ENCODE measurements around the gene AIFM3.

AIFM3 gene

DNA sequence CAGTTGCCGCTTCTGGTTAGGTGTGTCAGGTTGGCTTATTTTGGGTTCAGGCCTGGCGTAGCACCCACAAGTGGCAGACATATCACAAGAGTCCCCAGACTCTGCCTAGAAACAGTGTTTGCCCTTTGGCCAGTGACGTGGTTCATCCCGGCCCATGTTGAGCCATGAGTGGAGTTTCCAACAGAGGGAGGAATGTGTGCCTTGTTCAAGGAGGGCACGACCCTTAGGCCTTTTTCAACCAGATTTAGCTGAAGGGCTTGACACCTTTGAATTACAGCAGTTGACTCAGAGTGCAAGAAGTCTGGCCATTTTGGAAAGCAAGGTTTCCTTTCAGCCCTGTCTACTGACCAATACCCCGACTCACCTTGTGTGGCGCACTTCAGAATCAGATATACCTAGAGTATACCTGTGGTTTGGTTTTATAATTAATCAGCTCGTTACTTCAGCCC is 15.1 kb upstream of the AIFM3 start:
- no peak overlapping the region for H3K4me2 ChIP-seq (ENCODE audit: insufficient read depth, low read length)
- H3K9me3 ChIP-seq (ENCODE audit: insufficient read depth, low read length, severe bottlenecking): no peaks in the 10 kb centered on the region
- no peak overlapping the region for H2AFZ ChIP-seq (ENCODE audit: low read depth, low read length)
- no peak overlapping the region for H3K27ac ChIP-seq (ENCODE audit: low read length)
- no peaks in the 10 kb centered on the region for H3K4me1 ChIP-seq (ENCODE audit: insufficient read depth, low read length)
- DNase-seq (no peak), ATAC-seq (ENCODE audit: insufficient read depth, low read depth) (no peak)
- H3K4me3 ChIP-seq (ENCODE audit: low read depth in 1 of 2, low read length in 2 of 2): no peak overlapping the region
- TF ChIP-seq EZH2 (IDR thresholded peaks at IDR 0.05; ENCODE audit: borderline replicate concordance, low read depth, low read length, severe bottlenecking): no peak
- TF ChIP-seq CTCF (IDR thresholded peaks at IDR 0.05; ENCODE audit: borderline replicate concordance, extremely low read depth, low read length, poor library complexity, severe bottlenecking): no peak
- peaks cover 49% of the 10 kb centered on the region for H3K79me2 ChIP-seq (ENCODE audit: insufficient read depth, low read length)
- peaks cover 81% of the 10 kb centered on the region for H4K20me1 ChIP-seq (ENCODE audit: insufficient read depth, low read length)
- peaks cover 69% of the 10 kb centered on the region for H3K36me3 ChIP-seq (ENCODE audit: insufficient read depth, low read length)
- no peaks in the 10 kb centered on the region for H3K27me3 ChIP-seq (ENCODE audit: insufficient read depth, low read length, poor library complexity)
- H3K9ac ChIP-seq (ENCODE audit: low read depth, low read length): no peak overlapping the region

DNA sequence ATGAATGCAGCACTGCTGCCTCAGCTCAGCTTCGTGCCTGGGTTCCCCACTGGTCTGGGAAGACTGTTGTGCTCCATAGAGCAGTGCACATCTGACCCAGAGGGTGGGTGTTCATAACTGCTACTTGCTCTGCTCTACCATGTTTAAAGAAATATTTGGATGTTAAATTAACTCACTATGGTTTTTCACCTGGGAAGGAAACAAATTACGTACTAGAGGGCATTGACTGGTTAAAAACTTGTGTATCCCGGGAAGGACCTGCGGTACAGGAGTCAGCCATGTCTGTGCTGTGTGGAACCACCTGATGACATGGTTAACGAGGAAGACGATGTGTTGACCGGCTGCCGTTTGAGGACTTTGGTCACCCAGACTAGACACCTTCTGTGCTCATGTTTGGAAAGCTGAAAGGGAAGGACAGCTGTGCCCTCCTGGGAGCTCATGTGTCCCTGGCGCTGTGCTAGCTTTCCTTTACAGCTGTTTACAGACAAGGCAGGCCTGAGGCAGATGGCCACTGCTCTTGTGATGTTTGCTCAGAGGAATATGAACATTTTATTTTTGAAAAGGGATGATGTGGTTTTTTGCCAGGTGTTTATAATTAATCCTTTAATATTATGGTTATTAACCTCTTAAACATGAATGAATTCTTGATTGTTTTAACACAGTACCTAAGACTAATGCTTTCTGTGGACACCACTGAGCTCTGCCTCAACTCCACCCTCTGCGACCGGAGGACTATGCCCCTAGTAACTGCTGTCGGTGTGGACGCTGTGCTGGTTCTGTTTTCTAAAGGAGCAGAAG is 14.3 kb upstream of the AIFM3 start:
- peaks cover 73% of the 10 kb centered on the region for H4K20me1 ChIP-seq (ENCODE audit: insufficient read depth, low read length)
- no peak overlapping the region for H3K9ac ChIP-seq (ENCODE audit: low read depth, low read length)
- no peak overlapping the region for H2AFZ ChIP-seq (ENCODE audit: low read depth, low read length)
- H3K36me3 ChIP-seq (ENCODE audit: insufficient read depth, low read length): peaks cover 64% of the 10 kb centered on the region
- H3K4me3 ChIP-seq (ENCODE audit: low read depth in 1 of 2, low read length in 2 of 2): no peak overlapping the region
- DNase-seq (no peak), ATAC-seq (ENCODE audit: insufficient read depth, low read depth) (no peak)
- no peak overlapping the region for H3K4me2 ChIP-seq (ENCODE audit: insufficient read depth, low read length)
- TF ChIP-seq CTCF (IDR thresholded peaks at IDR 0.05; ENCODE audit: borderline replicate concordance, extremely low read depth, low read length, poor library complexity, severe bottlenecking): no peak
- no peak for TF ChIP-seq EZH2 (IDR thresholded peaks at IDR 0.05; ENCODE audit: borderline replicate concordance, low read depth, low read length, severe bottlenecking)
- no peaks in the 10 kb centered on the region for H3K27me3 ChIP-seq (ENCODE audit: insufficient read depth, low read length, poor library complexity)
- H3K4me1 ChIP-seq (ENCODE audit: insufficient read depth, low read length): no peaks in the 10 kb centered on the region
- peaks cover 41% of the 10 kb centered on the region for H3K79me2 ChIP-seq (ENCODE audit: insufficient read depth, low read length)
- no peak overlapping the region for H3K27ac ChIP-seq (ENCODE audit: low read length)
- no peaks in the 10 kb centered on the region for H3K9me3 ChIP-seq (ENCODE audit: insufficient read depth, low read length, severe bottlenecking)

- H3K79me2 ChIP-seq (ENCODE audit: insufficient read depth, low read length): peaks cover 35% of the 10 kb centered on the region
- peaks cover 58% of the 10 kb centered on the region for H3K36me3 ChIP-seq (ENCODE audit: insufficient read depth, low read length)
- TF ChIP-seq CTCF (IDR thresholded peaks at IDR 0.05; ENCODE audit: borderline replicate concordance, extremely low read depth, low read length, poor library complexity, severe bottlenecking) (peak; percentile 2), EZH2 (IDR thresholded peaks at IDR 0.05; ENCODE audit: borderline replicate concordance, low read depth, low read length, severe bottlenecking) (no peak)
- H3K9ac ChIP-seq (ENCODE audit: low read depth, low read length): no peak overlapping the region
- H3K27me3 ChIP-seq (ENCODE audit: insufficient read depth, low read length, poor library complexity): no peaks in the 10 kb centered on the region
- H4K20me1 ChIP-seq (ENCODE audit: insufficient read depth, low read length): peaks cover 68% of the 10 kb centered on the region
- no peak overlapping the region for H3K27ac ChIP-seq (ENCODE audit: low read length)
- H2AFZ ChIP-seq (ENCODE audit: low read depth, low read length): no peak overlapping the region
- H3K4me3 ChIP-seq (ENCODE audit: low read depth in 1 of 2, low read length in 2 of 2): no peak overlapping the region
- H3K4me2 ChIP-seq (ENCODE audit: insufficient read depth, low read length): no peak overlapping the region
- DNase-seq (no peak), ATAC-seq (ENCODE audit: insufficient read depth, low read depth) (no peak)
- H3K4me1 ChIP-seq (ENCODE audit: insufficient read depth, low read length): no peaks in the 10 kb centered on the region
- no peaks in the 10 kb centered on the region for H3K9me3 ChIP-seq (ENCODE audit: insufficient read depth, low read length, severe bottlenecking)
These were observed 13.8 kb upstream of the AIFM3 start for GRCh38 chr22:20953342-20953608.
